Adrenal gland (tissue), 5 donors: Measurements from ENCODE around the gene C6orf52.

Experiments used
- CTCF ChIP-seq, 6 experiments: fragments of 450-650 bp in 4 of 6; fragments of 200-600 bp in 2 of 6; sonication (generic) in 1 of 6; IDR thresholded peaks; 1 replicate in 5 of 6; 2 replicates in 1 of 6; pipeline versions ENCODE4 v1.5.1 to v1.8.0; 2016 to 2021; ENCODE audit warnings: antibody characterized with exemption in 6 of 6, mild to moderate bottlenecking in 2 of 6, moderate library complexity in 1 of 6
- POLR2A ChIP-seq, 2 donors: fragments of 450-650 bp; IDR thresholded peaks; one replicate each; pipeline ENCODE4 v1.6.1; 2017; ENCODE audit warnings: antibody characterized with exemption in 2 of 2, mild to moderate bottlenecking in 2 of 2, moderate library complexity in 1 of 2
- donor health status: DM: no; HTN: no; CAD: no.

GRCh38 chr6:10626154-10626741 is 68.2 kb downstream of the C6orf52 start:
- TF ChIP-seq POLR2A (IDR thresholded peaks at IDR 0.05) (no peak), CTCF (IDR thresholded peaks at IDR 0.05) (no peak)
